GM21367 (cell line): ENCODE measurements around the gene IGSF9.

Experiments
- ATAC-seq: cut with Tn5 transposase; IDR thresholded peaks from one replicate; pipeline ENCODE4 v1.9.1; 2021; ENCODE audit not compliant: unreplicated experiment

IGSF9 gene

GRCh38 chr1:159973350-159973940 is 28.0 kb upstream of the IGSF9 start:
- no peak for ATAC-seq

DNA sequence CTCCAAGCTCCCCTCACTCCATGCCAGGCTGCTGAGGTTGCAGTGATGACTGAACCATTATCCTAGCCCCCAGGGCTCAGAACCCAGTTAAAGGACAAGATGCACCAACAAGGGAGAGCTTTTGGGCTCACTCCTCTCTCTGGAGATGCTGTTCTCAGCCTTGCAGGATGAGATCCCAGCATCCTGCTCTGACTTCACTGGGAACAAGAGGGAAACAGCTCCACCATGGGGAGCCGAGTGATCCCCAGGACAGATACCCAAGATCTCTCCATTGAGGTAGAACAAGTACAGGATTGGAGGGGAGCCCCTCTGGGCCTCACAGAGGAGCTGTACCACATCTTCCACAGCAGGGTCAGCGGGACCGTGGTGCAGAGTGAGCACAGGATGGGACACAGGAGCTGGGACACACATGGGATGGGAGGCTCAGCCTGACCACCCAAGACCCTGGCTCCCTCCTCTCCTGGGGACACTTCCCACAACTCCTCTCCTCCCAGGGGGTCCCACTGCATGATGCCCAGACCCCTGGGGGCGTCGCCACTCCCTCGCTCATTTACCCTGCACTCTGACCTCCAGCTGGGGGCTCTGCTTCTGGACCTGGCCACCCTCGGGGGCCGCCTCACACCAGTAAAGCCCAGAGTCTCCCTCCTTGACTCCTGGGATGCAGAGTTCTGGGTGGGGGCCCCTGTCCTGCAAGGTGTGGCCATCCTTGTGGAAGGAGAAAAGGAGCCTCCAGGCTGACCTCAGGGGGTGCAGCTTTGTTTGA is 27.2 kb upstream of the IGSF9 start:
- no peak for ATAC-seq

DNA sequence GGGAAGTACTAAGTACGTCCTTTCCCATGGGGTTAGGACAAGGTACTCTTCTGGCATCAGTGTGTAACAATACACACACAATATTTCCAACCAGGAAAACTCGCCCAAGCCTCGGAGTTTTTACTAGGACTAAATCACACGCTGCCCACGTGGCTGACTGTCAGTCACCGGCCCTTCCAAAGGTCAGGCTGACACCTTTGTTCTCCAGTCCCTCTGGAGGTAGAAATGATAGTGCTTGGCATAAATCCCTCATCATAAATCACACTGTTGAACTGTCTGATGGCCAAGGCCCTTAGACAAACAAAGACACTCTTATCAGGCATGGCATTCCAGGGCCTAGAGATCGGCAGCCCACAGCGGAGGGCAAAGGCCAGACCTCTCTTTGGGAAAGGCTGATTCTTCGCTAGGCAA is 25.5 kb upstream of the IGSF9 start:
- ATAC-seq: no peak

DNA sequence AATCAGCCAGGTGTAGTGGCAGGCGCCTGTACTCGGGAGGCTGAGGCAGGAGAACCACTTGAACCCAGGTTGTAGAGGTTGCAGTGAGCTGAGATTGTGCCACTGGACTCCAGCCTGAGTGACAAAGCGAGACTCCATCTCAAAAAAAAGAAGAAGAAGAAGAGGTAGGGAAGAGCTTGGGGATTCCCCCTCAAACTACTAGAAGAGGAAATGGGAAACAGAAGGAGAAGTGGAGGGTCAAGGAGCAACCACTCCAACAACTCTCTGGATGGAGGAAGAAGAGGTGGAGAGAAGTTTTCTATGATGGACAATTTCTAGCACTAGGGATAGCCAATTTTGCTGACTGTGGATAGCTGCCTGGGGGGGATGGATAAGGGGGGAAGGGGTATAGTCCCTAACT is 23.5 kb upstream of the IGSF9 start:
- ATAC-seq: no peak

- no peak for ATAC-seq
These were observed 19.9 kb upstream of the IGSF9 start for GRCh38 chr1:159965263-159965662.

DNA sequence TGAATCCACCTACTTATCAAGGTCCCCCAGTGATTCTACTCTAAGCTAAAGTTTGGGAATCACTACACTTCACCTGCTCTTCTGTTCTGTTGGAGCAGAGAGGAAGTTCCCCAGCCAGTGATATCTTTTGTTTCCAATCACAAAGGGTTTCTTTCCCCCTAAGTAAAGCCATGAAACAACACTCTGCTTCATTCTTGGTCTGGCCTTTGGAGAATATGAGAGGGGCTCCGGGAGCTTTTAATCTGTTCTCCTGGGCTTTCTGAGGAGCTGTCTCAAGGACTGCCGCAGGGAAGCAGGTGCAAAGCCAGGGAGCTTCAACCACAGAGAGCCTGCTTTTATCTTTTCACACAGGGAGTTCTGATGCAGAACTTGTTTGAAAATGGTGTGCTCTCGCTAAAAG is 18.7 kb upstream of the IGSF9 start:
- ATAC-seq: no peak

- no peak for ATAC-seq
These were observed 16.8 kb upstream of the IGSF9 start for GRCh38 chr1:159962176-159962575.

GRCh38 chr1:159961636-159962035 is 16.2 kb upstream of the IGSF9 start:
- ATAC-seq: no peak

- no peak for ATAC-seq
These were observed 15.4 kb upstream of the IGSF9 start for GRCh38 chr1:159960721-159961381.

GRCh38 chr1:159959451-159959850 is 14.0 kb upstream of the IGSF9 start:
- ATAC-seq: no peak

DNA sequence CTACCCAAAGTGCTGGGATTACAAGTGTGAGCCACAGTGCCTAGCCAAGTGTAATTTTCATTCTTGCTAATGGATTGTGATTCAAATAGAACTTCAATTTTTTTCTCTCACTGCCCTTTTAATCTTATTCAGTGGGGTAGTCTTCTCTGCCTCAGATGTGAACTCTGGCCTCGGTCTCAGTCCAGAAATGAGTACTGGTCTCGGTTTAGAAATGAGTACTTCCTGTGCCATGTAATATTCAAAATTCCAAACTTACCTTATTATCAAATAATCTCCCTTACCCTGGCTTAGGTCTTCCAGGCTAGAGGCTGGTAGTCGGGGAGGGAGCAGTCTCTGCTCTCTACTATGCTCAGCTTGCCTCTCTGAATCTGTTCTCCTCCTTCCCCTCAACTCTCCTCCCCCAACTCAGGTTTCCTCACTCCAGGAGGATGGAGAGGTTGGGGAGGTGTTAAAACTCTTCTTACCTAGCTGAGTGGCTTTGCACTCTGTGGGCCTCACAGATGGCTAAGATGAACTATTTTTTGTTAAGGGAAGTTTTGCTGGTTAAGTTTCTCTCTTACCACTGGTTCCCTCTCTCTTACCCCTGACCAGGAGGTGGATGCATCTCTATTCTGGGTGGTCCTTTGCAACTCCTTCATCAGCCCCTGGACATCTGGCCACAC is 13.4 kb upstream of the IGSF9 start:
- ATAC-seq: no peak

- no peak for ATAC-seq
These were observed 12.4 kb upstream of the IGSF9 start for GRCh38 chr1:159957824-159958268.

GRCh38 chr1:159955456-159955855 is 10.0 kb upstream of the IGSF9 start:
- ATAC-seq: no peak

- no peak for ATAC-seq
These were observed 8.4 kb upstream of the IGSF9 start, which contains the start of gene SLAMF9 for GRCh38 chr1:159953536-159954515. TSS of gene SLAMF9 (minus strand) at chr1:159954237. CDS start at chr1:159954137, 100 bp downstream.

- no peak for ATAC-seq
These were observed 7.5 kb upstream of the IGSF9 start for GRCh38 chr1:159952932-159953331.

GRCh38 chr1:159951551-159951950 is 6.1 kb upstream of the IGSF9 start:
- ATAC-seq: no peak

DNA sequence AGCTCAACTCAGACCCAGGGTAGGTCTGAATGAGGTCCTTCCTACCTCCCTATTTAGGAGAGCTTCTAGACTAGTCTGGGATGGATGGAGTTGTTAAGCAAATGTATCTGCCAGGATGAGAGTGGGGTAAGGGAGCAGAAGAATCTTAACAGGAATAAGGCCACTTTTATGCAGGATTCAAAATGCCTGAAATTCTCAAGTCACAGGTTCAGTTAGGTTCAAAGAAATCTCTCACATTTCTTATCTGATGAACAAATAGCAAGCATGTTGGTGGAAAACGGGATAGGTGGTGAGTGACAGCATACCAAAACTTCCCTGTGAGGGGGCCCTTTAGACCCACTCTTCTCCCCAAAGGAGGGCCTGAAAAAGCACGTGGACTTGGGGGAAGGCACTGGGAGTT is 5.6 kb upstream of the IGSF9 start:
- no peak for ATAC-seq

GRCh38 chr1:159949981-159950381 is 4.6 kb upstream of the IGSF9 start:
- no peak for ATAC-seq

- ATAC-seq: no peak
These were observed 3.7 kb upstream of the IGSF9 start for GRCh38 chr1:159949123-159949522.

DNA sequence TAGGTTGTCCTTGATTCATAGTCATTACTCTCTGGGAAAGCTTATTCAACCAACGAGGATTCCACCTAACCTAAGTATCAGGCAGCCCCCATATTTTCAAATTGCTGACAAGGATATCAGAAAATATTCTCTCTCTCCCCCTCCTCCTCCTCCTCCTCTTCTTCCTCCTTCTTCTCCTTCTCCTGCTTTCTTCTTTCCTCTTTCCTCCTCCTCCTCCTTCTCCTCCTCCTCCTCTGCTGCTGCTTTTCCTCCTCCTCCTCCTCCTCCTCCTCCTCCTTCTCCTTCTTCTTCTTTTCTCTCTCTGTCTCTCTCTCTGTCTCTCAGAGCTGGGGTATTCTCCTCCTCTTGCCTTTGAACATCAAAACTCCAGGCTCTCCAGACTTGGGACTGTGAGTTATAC is 2.5 kb upstream of the IGSF9 start:
- no peak for ATAC-seq
